ENCODE measurements around the gene LTBP4.

Gene LTBP4

GRCh38 chr19:40663695-40664692 lies 62.8 kb downstream of the LTBP4 start:
- TF ChIP-seq CTCF (conservative IDR thresholded peaks at IDR 0.05; ENCODE audit: low read depth, low read length) = no peak
- H3K27ac ChIP-seq = peak overlapping the region; percentile 69; the same call in 1 of the 2 replicates

GRCh38 chr19:40666803-40667438 lies 65.8 kb downstream of the LTBP4 start:
- Histone ChIP-seq H3K4me1 (ENCODE audit: low read depth, poor library complexity, severe bottlenecking) (peaks cover 15% of the 10 kb centered on the region), H3K36me3 (ENCODE audit: insufficient read depth) (no peaks in the 10 kb centered on the region), H4K20me1 (ENCODE audit: insufficient read depth) (no peaks in the 10 kb centered on the region), H3K4me2 (no peak overlapping the region), H3K27ac (no peak overlapping the region), H3K79me2 (ENCODE audit: insufficient read depth, low read depth) (no peaks in the 10 kb centered on the region), H3K27me3 (ENCODE audit: insufficient read depth, low read depth) (no peaks in the 10 kb centered on the region), H3K4me3 (IDR thresholded peaks at IDR 0.05; ENCODE audit: insufficient read depth, low read depth, low read length) (no peak overlapping the region), H3K9ac (no peak overlapping the region), H2AFZ (ENCODE audit: low read depth) (no peak overlapping the region)
- no peak for TF ChIP-seq CTCF (conservative IDR thresholded peaks at IDR 0.05; ENCODE audit: low read depth, low read length)

More at GRCh38 chr19:40663695-40664692, 62.8 kb downstream of the LTBP4 start:
- H3K79me2 ChIP-seq (ENCODE audit: insufficient read depth, low read depth) = no peaks in the 10 kb centered on the region
- H4K20me1 ChIP-seq (ENCODE audit: insufficient read depth) = no peaks in the 10 kb centered on the region
- H3K27me3 ChIP-seq (ENCODE audit: insufficient read depth, low read depth) = no peaks in the 10 kb centered on the region
- H3K9ac ChIP-seq = peak overlapping the region; percentile 86; the same call in 1 of the 2 replicates
- H3K4me3 ChIP-seq (IDR thresholded peaks at IDR 0.05; ENCODE audit: insufficient read depth, low read depth, low read length) = no peak overlapping the region
- H2AFZ ChIP-seq (ENCODE audit: low read depth) = peak overlapping the region; percentile 90
- peak overlapping the region; percentile 65 for H3K4me2 ChIP-seq
- H3K36me3 ChIP-seq (ENCODE audit: insufficient read depth) = no peaks in the 10 kb centered on the region
- H3K4me1 ChIP-seq (ENCODE audit: low read depth, poor library complexity, severe bottlenecking) = peaks cover 15% of the 10 kb centered on the region

- Histone ChIP-seq H4K20me1 (ENCODE audit: insufficient read depth) (no peaks in the 10 kb centered on the region), H2AFZ (ENCODE audit: low read depth) (no peak overlapping the region), H3K9ac (no peak overlapping the region), H3K27ac (no peak overlapping the region), H3K27me3 (ENCODE audit: insufficient read depth, low read depth) (no peaks in the 10 kb centered on the region), H3K79me2 (ENCODE audit: insufficient read depth, low read depth) (no peaks in the 10 kb centered on the region), H3K4me2 (no peak overlapping the region), H3K36me3 (ENCODE audit: insufficient read depth) (no peaks in the 10 kb centered on the region), H3K4me3 (IDR thresholded peaks at IDR 0.05; ENCODE audit: insufficient read depth, low read depth, low read length) (no peak overlapping the region), H3K4me1 (ENCODE audit: low read depth, poor library complexity, severe bottlenecking) (peaks cover 15% of the 10 kb centered on the region)
- no peak for TF ChIP-seq CTCF (conservative IDR thresholded peaks at IDR 0.05; ENCODE audit: low read depth, low read length)
Measured at GRCh38 chr19:40667602-40668001, 66.4 kb downstream of the LTBP4 start.

GRCh38 chr19:40668991-40669614 lies 67.9 kb downstream of the LTBP4 start:
- no peak overlapping the region for H3K27ac ChIP-seq
- H4K20me1 ChIP-seq (ENCODE audit: insufficient read depth) = no peaks in the 10 kb centered on the region
- H2AFZ ChIP-seq (ENCODE audit: low read depth) = no peak overlapping the region
- H3K4me1 ChIP-seq (ENCODE audit: low read depth, poor library complexity, severe bottlenecking) = peaks cover 16% of the 10 kb centered on the region
- H3K4me2 ChIP-seq = no peak overlapping the region
- no peaks in the 10 kb centered on the region for H3K79me2 ChIP-seq (ENCODE audit: insufficient read depth, low read depth)
- H3K4me3 ChIP-seq (IDR thresholded peaks at IDR 0.05; ENCODE audit: insufficient read depth, low read depth, low read length) = no peak overlapping the region
- no peak overlapping the region for H3K9ac ChIP-seq
- no peaks in the 10 kb centered on the region for H3K27me3 ChIP-seq (ENCODE audit: insufficient read depth, low read depth)
- no peak for TF ChIP-seq CTCF (conservative IDR thresholded peaks at IDR 0.05; ENCODE audit: low read depth, low read length)
- H3K36me3 ChIP-seq (ENCODE audit: insufficient read depth) = no peaks in the 10 kb centered on the region

All from KMS-11 (cell line).